ENCODE measurements around the gene HS1BP3. TPM values are rescaled to one million over a fixed set of nuclear protein-coding genes. Genes with fewer than 3 reads are reported as not detected.

The HS1BP3 gene
- total and polyA plus RNA-seq, 2 of the 13 experiments (the other 11 are each of a cell fraction or from before 2014, with no cell fraction given) = 15.2 to 22.0 TPM

DNA sequence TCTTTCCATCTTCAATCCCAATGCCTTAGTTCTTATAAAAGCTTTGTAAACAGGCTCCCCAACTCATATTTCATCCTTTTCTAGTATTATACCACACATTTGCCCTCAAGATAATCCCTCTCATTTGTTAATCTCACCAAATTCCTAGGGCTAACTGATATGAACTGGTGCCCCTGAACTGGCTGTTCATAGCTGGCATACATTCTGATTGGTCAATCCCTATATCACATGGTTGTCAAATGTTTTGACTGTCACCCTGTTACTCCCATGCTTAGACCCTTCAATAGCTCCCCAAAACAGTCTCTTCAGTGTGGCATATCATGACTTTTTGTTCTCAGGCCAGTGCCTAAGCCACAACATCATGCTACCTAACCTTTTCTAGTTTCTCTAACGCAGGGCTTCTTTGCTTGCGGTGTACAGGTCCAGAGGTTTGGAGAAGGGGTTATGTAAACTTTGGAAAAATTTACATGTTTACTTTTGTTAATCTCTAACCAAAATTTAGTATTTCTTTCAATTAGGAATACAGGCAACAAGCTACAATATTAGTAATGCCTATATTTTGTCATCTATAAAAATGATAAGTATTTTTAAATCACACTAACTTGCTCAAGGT, 46.5 kb upstream of the HS1BP3 start (continued):
- TF ChIP-seq, protein P1, sequence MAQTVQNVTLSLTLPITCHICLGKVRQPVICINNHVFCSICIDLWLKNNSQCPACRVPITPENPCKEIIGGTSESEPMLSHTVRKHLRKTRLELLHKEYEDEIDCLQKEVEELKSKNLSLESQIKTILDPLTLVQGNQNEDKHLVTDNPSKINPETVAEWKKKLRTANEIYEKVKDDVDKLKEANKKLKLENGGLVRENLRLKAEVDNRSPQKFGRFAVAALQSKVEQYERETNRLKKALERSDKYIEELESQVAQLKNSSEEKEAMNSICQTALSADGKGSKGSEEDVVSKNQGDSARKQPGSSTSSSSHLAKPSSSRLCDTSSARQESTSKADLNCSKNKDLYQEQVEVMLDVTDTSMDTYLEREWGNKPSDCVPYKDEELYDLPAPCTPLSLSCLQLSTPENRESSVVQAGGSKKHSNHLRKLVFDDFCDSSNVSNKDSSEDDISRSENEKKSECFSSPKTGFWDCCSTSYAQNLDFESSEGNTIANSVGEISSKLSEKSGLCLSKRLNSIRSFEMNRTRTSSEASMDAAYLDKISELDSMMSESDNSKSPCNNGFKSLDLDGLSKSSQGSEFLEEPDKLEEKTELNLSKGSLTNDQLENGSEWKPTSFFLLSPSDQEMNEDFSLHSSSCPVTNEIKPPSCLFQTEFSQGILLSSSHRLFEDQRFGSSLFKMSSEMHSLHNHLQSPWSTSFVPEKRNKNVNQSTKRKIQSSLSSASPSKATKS (CRISPR knock-in tag; IDR thresholded peaks at IDR 0.05) = 0 out of 2 replicates have a peak, but pooled peaks have one; percentile 56
- no peak; the same call in 1 of the 2 replicates for TF ChIP-seq NFYB (CRISPR knock-in tag; IDR thresholded peaks at IDR 0.05)
- no peak for TF ChIP-seq ZNF670 (CRISPR knock-in tag; IDR thresholded peaks at IDR 0.05; ENCODE audit: borderline replicate concordance)
- no peak for TF ChIP-seq FOXC1 (CRISPR knock-in tag; IDR thresholded peaks at IDR 0.05; ENCODE audit: borderline replicate concordance)

DNA sequence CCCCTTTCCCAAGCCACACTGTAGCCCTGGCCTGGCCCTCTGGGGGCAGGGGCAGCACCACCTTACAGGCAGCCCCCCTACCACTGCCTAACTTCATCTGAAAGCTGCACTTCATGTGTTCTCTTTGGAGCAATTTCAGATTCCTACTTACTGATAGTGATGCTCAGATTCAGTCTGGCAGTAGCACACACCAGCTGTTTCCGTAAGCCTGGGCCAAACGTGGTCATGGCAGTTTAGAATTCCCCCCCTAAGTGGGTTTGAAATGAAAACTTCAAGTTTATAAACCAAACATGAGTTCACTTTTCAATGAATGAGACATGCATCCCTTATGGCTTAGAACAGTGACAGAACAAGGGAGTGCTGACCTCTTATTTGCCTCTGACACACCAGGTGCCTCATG, 45.5 kb upstream of the HS1BP3 start:
- Histone ChIP-seq H4K20me1 (ENCODE audit: insufficient read depth, low read length) (no peaks in the 10 kb centered on the region), H3K79me2 (ENCODE audit: insufficient read depth, low read length) (no peaks in the 10 kb centered on the region), H3K27ac (ENCODE audit: extremely low read length, insufficient read depth, low read length) (no peak overlapping the region), H3K4me2 (ENCODE audit: low read depth, low read length) (no peak overlapping the region), H2AFZ (ENCODE audit: low read length) (no peak overlapping the region), H3K9ac (ENCODE audit: insufficient read depth, low read depth, low read length) (no peak overlapping the region), H3K27me3 (ENCODE audit: control insufficient read depth in 1 of 2, insufficient read depth in 2 of 2, low read length in 2 of 2) (no peaks in the 10 kb centered on the region), H3K36me3 (replicated peaks in 1 of 2; ENCODE audit: control insufficient read depth in 1 of 2, insufficient read depth in 2 of 2, low read length in 2 of 2) (peaks cover 5 to 33% of the 10 kb centered on the region in 2 experiments), H3K9me3 (ENCODE audit: low read length) (no peaks in the 10 kb centered on the region), H3K4me1 (ENCODE audit: insufficient read depth, low read length) (peaks cover 21% of the 10 kb centered on the region), H3K4me3 (replicated peaks in 1 of 3; ENCODE audit: insufficient read depth in 1 of 3, low read depth in 2 of 3, low read length in 3 of 3) (no peak overlapping the region)
- 98% methylated on average over 2 of the region's 2 CpGs for WGBS (ENCODE audit: low lambda C conversion rate)
- FAIRE-seq (peak; percentile 23), DNase-seq (ENCODE audit: low spot score) (no peak), ATAC-seq (no peak)
- CTCF ChIA-PET (ENCODE audit: low intra/inter-chr PET ratio, low total read pairs) = no interaction called here
- intact Hi-C loops (cut with micrococcal nuclease; ENCODE audit: unreplicated experiment) (no loop called here), in situ Hi-C loops (cut with HindIII; ENCODE audit: extremely low pct_ligation_motif_present, low pct_unique_long_range_greater_than_20kb) (no loop called here)
- no TSS peak for BruUV-seq (replicated peaks)
- POLR2A ChIA-PET = no interaction called here
- TF ChIP-seq ZNF30 (CRISPR knock-in tag; IDR thresholded peaks at IDR 0.05) (no peak), AGO1 (IDR thresholded peaks at IDR 0.05; ENCODE audit: low read depth, low read length, poor library complexity, severe bottlenecking) (no peak), RBFOX2 (IDR thresholded peaks at IDR 0.05; ENCODE audit: low read depth, low read length) (no peak), ZNF207 (IDR thresholded peaks at IDR 0.05; ENCODE audit: borderline replicate concordance) (no peak), NFIC (IDR thresholded peaks at IDR 0.05; ENCODE audit: low read length) (no peak), ADNP (CRISPR knock-in tag; IDR thresholded peaks at IDR 0.05) (no peak), ATF7-NPFF (CRISPR knock-in tag; IDR thresholded peaks at IDR 0.05; ENCODE audit: low read depth) (no peak), ZNF282 (IDR thresholded peaks at IDR 0.05; ENCODE audit: partially characterized antibody) (no peak)
- TF ChIP-seq, protein P2, sequence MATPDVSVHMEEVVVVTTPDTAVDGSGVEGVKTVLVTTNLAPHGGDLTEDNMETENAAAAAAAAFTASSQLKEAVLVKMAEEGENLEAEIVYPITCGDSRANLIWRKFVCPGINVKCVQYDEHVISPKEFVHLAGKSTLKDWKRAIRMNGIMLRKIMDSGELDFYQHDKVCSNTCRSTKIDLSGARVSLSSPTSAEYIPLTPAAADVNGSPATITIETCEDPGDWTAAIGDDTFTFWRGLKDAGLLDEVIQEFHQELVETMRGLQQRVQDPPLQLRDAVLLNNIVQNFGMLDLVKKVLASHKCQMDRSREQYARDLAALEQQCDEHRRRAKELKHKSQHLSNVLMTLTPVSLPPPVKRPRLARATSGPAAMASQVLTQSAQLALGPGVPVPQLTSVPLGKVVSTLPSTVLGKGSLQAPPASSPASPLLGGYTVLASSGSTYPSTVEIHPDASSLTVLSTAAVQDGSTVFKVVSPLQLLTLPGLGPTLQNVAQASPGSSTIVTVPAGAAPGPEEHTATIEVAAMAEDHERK (CRISPR knock-in tag; IDR thresholded peaks at IDR 0.05; ENCODE audit: low read depth) = no peak
- TF ChIP-seq, protein P3, sequence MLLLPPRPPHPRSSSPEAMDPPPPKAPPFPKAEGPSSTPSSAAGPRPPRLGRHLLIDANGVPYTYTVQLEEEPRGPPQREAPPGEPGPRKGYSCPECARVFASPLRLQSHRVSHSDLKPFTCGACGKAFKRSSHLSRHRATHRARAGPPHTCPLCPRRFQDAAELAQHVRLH (CRISPR knock-in tag; IDR thresholded peaks at IDR 0.05; ENCODE audit: borderline replicate concordance, low read depth) = no peak
- TF ChIP-seq, protein P4, sequence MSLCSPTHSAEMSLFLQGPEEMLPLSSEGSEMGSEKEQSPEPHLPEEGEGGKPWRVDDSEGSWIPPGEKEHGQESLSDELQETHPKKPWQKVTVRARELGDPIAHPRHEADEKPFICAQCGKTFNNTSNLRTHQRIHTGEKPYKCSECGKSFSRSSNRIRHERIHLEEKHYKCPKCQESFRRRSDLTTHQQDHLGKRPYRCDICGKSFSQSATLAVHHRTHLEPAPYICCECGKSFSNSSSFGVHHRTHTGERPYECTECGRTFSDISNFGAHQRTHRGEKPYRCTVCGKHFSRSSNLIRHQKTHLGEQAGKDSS (CRISPR knock-in tag; IDR thresholded peaks at IDR 0.05; ENCODE audit: borderline replicate concordance, low read depth) = no peak
- TF ChIP-seq, protein P5, sequence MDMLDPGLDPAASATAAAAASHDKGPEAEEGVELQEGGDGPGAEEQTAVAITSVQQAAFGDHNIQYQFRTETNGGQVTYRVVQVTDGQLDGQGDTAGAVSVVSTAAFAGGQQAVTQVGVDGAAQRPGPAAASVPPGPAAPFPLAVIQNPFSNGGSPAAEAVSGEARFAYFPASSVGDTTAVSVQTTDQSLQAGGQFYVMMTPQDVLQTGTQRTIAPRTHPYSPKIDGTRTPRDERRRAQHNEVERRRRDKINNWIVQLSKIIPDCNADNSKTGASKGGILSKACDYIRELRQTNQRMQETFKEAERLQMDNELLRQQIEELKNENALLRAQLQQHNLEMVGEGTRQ (IDR thresholded peaks at IDR 0.05; ENCODE audit: low read depth, low read length) = no peak
- TF ChIP-seq, protein P5 (CRISPR knock-in tag; IDR thresholded peaks at IDR 0.05; ENCODE audit: borderline replicate concordance) = no peak

Measured in HepG2 (cell line).